DOHH2 (cell line): ENCODE results near the gene SYT11.

ENCODE experiments used
- EZH2phosphoT487 ChIP-seq: fragments of 200-600 bp; sonication (generic); IDR thresholded peaks from 2 replicates; pipeline ENCODE4 v1.6.1; 2017; ENCODE audit warnings: borderline replicate concordance, mild to moderate bottlenecking, antibody characterized with exemption, low read length, moderate library complexity, mixed read lengths
- TF ChIP-seq, protein P1 (sequence below): fragments of 200-600 bp; sonication (generic); IDR thresholded peaks from one replicate; pipeline ENCODE4 v1.5.1; 2014; ENCODE audit warnings: antibody characterized with exemption, mild to moderate bottlenecking, low read depth, low read length; ENCODE audit not compliant: poor library complexity, severe bottlenecking

DNA sequence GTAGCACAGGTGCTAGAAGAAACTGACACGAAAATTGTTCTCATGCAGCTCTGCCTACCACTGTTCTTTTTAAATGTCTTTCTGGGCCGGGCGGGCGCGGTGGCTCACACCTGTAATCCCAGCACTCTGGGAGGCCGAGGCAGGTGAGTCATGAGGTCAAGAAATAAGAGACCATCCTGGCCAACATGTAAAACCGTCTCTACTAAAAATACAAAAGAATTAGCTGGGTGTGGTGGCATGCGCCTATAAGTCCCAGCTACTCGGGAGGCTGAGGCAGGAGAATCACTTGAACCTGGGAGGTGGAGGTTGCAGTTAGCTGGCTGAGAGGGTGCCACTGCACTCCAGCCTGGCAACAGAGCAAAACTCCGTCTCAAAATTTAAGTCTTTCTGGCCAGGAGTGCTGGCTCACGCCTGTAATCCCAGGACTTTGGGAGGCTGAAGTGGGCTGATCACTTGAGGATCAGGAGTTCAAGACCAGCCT is 52.7 kb downstream of the SYT11 start:
- TF ChIP-seq EZH2phosphoT487, result no peak
- TF ChIP-seq, protein P1, sequence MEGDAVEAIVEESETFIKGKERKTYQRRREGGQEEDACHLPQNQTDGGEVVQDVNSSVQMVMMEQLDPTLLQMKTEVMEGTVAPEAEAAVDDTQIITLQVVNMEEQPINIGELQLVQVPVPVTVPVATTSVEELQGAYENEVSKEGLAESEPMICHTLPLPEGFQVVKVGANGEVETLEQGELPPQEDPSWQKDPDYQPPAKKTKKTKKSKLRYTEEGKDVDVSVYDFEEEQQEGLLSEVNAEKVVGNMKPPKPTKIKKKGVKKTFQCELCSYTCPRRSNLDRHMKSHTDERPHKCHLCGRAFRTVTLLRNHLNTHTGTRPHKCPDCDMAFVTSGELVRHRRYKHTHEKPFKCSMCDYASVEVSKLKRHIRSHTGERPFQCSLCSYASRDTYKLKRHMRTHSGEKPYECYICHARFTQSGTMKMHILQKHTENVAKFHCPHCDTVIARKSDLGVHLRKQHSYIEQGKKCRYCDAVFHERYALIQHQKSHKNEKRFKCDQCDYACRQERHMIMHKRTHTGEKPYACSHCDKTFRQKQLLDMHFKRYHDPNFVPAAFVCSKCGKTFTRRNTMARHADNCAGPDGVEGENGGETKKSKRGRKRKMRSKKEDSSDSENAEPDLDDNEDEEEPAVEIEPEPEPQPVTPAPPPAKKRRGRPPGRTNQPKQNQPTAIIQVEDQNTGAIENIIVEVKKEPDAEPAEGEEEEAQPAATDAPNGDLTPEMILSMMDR, result no peak
